Measurements from ENCODE around the gene EML4. TPM values are rescaled to one million over a fixed set of nuclear protein-coding genes. Genes with fewer than 3 reads are reported as not detected.

EML4 gene
- polyA plus RNA-seq, 1 of the 3 experiments (the other 2 are of a cell fraction) = 35.0 TPM

- no peak for TF ChIP-seq REST (IDR thresholded peaks at IDR 0.05; ENCODE audit: low read depth, low read length)
Measured at GRCh38 chr2:42327125-42327524, 158.0 kb downstream of the EML4 start (continued).

- Histone ChIP-seq H3K36me3 (replicated peaks in 1 of 2; ENCODE audit: control insufficient read depth in 1 of 2, insufficient read depth in 2 of 2, low read length in 1 of 2) (peaks cover 49 to 81% of the 10 kb centered on the region in 2 experiments), H3K27me3 (ENCODE audit: insufficient read depth) (no peaks in the 10 kb centered on the region), H3K4me3 (ENCODE audit: low read depth in 2 of 2, low read length in 1 of 2) (no peak overlapping the region), H3K4me2 (no peak overlapping the region), H3K9ac (no peak overlapping the region), H3K9me2 (no peaks in the 10 kb centered on the region), H3F3A (replicated peaks; ENCODE audit: insufficient read depth) (peaks cover 30% of the 10 kb centered on the region), H4K20me1 (ENCODE audit: insufficient read depth) (no peaks in the 10 kb centered on the region), H3K27ac (ENCODE audit: low read depth in 2 of 2, low read length in 1 of 2) (peak overlapping the region in 1 of 2 experiments; percentile 34; a peak in 2 of 4 replicates), H2AFZ (ENCODE audit: low read depth) (no peak overlapping the region), H3K9me3 (no peaks in the 10 kb centered on the region), H3K79me2 (ENCODE audit: insufficient read depth) (no peaks in the 10 kb centered on the region), H3K4me1 (ENCODE audit: control insufficient read depth in 1 of 2, insufficient read depth in 2 of 2, low read depth in 1 of 2, low read length in 1 of 2) (no peaks in the 10 kb centered on the region; a peak in 1 of 4 replicates)
- ChIA-PET POLR2A (interaction anchor here (0.9 to 1.0 kb wide), 2 partner anchors 12 to 14 kb away, joined by 3 read pairs; no protein-coding TSS in a partner anchor), CTCF (interaction anchor here (0.6 to 7.1 kb wide), 55 partner anchors 9 to 1829 kb away, joined by 3 to 96 read pairs (median 4); no protein-coding TSS in a partner anchor)
- no peak for TF ChIP-seq JUND (IDR thresholded peaks at IDR 0.05)
- TF ChIP-seq ELF1 (IDR thresholded peaks at IDR 0.05) = no peak
- TF ChIP-seq SIN3A (IDR thresholded peaks at IDR 0.05; ENCODE audit: borderline replicate concordance, low read depth, low read length) = no peak
- TF ChIP-seq SMC3 (IDR thresholded peaks at IDR 0.05; ENCODE audit: low read depth, low read length) = peak; percentile 39
- TF ChIP-seq CTCF (IDR thresholded peaks at IDR 0.05) = peak; percentile 82
- TF ChIP-seq RAD21 (IDR thresholded peaks at IDR 0.05; ENCODE audit: low read length) = peak; percentile 70
- WGBS (ENCODE audit: low lambda C conversion rate) = 30% methylated on average over 3 of the region's 3 CpGs
- DNase-seq = no peak
Measured at GRCh38 chr2:42328148-42328833, 159.1 kb downstream of the EML4 start.

DNA sequence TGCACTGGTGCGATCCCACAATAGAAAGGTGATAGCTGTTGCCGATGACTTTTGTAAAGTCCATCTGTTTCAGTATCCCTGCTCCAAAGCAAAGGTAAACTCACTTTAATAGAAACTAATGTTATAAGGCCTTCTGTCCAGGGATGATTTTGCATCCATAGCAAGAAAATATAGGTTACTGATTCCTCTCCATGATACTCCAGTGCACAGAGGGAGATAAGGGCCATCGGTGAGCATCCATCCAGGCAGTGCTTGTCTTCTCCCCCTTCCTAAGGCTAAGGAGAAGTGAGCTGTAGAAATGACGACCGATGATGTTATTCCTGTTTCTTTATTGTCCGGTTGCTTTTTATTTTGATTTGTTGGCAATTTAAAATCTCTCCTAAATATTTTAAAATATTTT lies 159.8 kb downstream of the EML4 start:
- H3K4me3 ChIP-seq (ENCODE audit: low read depth in 2 of 2, low read length in 1 of 2) = no peak overlapping the region
- H4K20me1 ChIP-seq (ENCODE audit: insufficient read depth) = no peaks in the 10 kb centered on the region
- 92% methylated on average over 6 of the region's 6 CpGs for WGBS (ENCODE audit: low lambda C conversion rate)
- no peaks in the 10 kb centered on the region for H3K9me2 ChIP-seq
- DNase-seq = no peak
- no peak overlapping the region; a peak in 1 of 4 replicates for H3K27ac ChIP-seq (ENCODE audit: low read depth in 2 of 2, low read length in 1 of 2)
- no peak overlapping the region for H2AFZ ChIP-seq (ENCODE audit: low read depth)
- H3K4me1 ChIP-seq (ENCODE audit: control insufficient read depth in 1 of 2, insufficient read depth in 2 of 2, low read depth in 1 of 2, low read length in 1 of 2) = no peaks in the 10 kb centered on the region; a peak in 1 of 4 replicates
- H3K36me3 ChIP-seq (replicated peaks in 1 of 2; ENCODE audit: control insufficient read depth in 1 of 2, insufficient read depth in 2 of 2, low read length in 1 of 2) = peaks cover 55 to 87% of the 10 kb centered on the region in 2 experiments
- H3K79me2 ChIP-seq (ENCODE audit: insufficient read depth) = peaks cover 4% of the 10 kb centered on the region; the same call in 1 of the 2 replicates
- H3K9me3 ChIP-seq = no peaks in the 10 kb centered on the region
- H3K9ac ChIP-seq = no peak overlapping the region
- CTCF ChIA-PET = interaction anchor here (0.6 to 7.1 kb wide), 50 partner anchors 10 to 1830 kb away, joined by 3 to 96 read pairs (median 4); no protein-coding TSS in a partner anchor
- POLR2A ChIA-PET = interaction anchor here (0.9 to 1.0 kb wide), 2 partner anchors 12 to 13 kb away, joined by 3 read pairs; no protein-coding TSS in a partner anchor
- H3K27me3 ChIP-seq (ENCODE audit: insufficient read depth) = no peaks in the 10 kb centered on the region
- H3F3A ChIP-seq (replicated peaks; ENCODE audit: insufficient read depth) = peaks cover 30% of the 10 kb centered on the region
- TF ChIP-seq MXI1 (IDR thresholded peaks at IDR 0.05; ENCODE audit: low read depth, low read length) = no peak
- H3K4me2 ChIP-seq = no peak overlapping the region

Data from SK-N-SH (cell line).